Measurements from ENCODE around the gene DENND4C. TPM values are rescaled to one million over a fixed set of nuclear protein-coding genes. Genes with fewer than 3 reads are reported as not detected.

Gene DENND4C
- total and polyA plus RNA-seq, 2 of the 4 experiments (the other 2 are of a cell fraction) = 9.0 to 32.6 TPM

DNA sequence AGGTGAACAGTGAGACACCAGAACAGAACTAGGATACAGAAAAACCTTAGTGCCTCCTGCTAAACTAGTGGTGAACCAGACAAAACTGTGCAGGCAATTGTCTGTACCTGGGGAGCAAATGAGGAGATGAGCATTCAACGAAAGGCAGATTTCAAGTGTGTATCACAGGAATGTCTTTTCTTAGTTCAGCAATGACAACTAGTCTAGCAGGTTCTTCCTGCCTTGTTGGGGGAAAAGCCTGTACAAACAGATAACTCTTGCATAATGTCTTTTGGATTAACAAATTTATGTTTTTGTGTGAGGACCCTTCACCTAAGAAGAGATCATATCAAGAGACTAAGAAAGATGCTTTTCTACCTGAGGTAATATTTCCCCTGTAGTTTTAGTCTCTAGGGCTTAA lies 21.8 kb upstream of the DENND4C start:
- Histone ChIP-seq H2AFZ (replicated peaks; ENCODE audit: low read length, poor library complexity) (no peak overlapping the region), H3K27ac (ENCODE audit: insufficient read depth, low read length) (no peak overlapping the region), H3K4me1 (ENCODE audit: control insufficient read depth, insufficient read depth, low read length) (no peaks in the 10 kb centered on the region), H2BK5ac (ENCODE audit: low read depth, low read length, poor library complexity, severe bottlenecking) (no peak overlapping the region), H3K4ac (ENCODE audit: low read depth, low read length) (no peak overlapping the region), H2BK15ac (ENCODE audit: low read depth, low read length) (no peak overlapping the region), H3K79me1 (ENCODE audit: low read depth in 1 of 2, low read length in 2 of 2) (no peaks in the 10 kb centered on the region), H3K56ac (ENCODE audit: extremely low read depth, insufficient read depth, low read length) (no peak overlapping the region), H2AK5ac (ENCODE audit: low read depth, low read length) (no peak overlapping the region), H2BK120ac (ENCODE audit: low read depth, low read length) (no peak overlapping the region), H4K91ac (ENCODE audit: insufficient read depth, low read depth, low read length) (no peak overlapping the region), H4K20me1 (ENCODE audit: insufficient read depth, low read length) (no peaks in the 10 kb centered on the region), H3K18ac (ENCODE audit: low read depth, low read length) (no peak overlapping the region), H3K27me3 (ENCODE audit: control insufficient read depth, insufficient read depth, low read length) (no peaks in the 10 kb centered on the region), H3K36me3 (ENCODE audit: control insufficient read depth, insufficient read depth, low read length) (no peaks in the 10 kb centered on the region), H4K5ac (ENCODE audit: low read depth, low read length) (no peak overlapping the region), H4K8ac (ENCODE audit: low read depth in 2 of 2, low read length in 2 of 2) (no peak overlapping the region), H3K23ac (ENCODE audit: low read depth, low read length) (no peak overlapping the region), H3K9ac (ENCODE audit: low read depth, low read length) (no peak overlapping the region), H2BK20ac (ENCODE audit: low read depth, low read length) (no peak overlapping the region), H3K14ac (replicated peaks; ENCODE audit: low read depth, low read length) (no peak overlapping the region), H3K9me1 (ENCODE audit: insufficient read depth, low read length) (no peaks in the 10 kb centered on the region), H2AK9ac (replicated peaks; ENCODE audit: low read depth, low read length, poor library complexity) (no peak overlapping the region), H3K4me3 (ENCODE audit: insufficient read depth, low read depth, low read length) (no peak overlapping the region), H3K9me3 (ENCODE audit: control insufficient read depth, insufficient read depth, low read length) (no peaks in the 10 kb centered on the region), H3K4me2 (ENCODE audit: low read depth, low read length) (no peak overlapping the region)
- ChIA-PET CTCF (interaction anchor here (0.7 kb wide), 1 partner anchor 25 kb away, joined by 4 read pairs; no protein-coding TSS in a partner anchor), POLR2A (ENCODE audit: unreplicated experiment) (no interaction called here)
- no TSS peak for BruUV-seq (replicated peaks)
- in situ Hi-C loops (cut with MboI; ENCODE audit: low sequenced_read_pairs) = no loop called here
- TF ChIP-seq MAZ (IDR thresholded peaks at IDR 0.05; ENCODE audit: borderline replicate concordance, low read depth, low read length) (no peak), CHD1 (IDR thresholded peaks at IDR 0.05; ENCODE audit: low read depth, low read length) (no peak), MXI1 (IDR thresholded peaks at IDR 0.05; ENCODE audit: borderline replicate concordance, low read depth, low read length) (no peak), MAFK (IDR thresholded peaks at IDR 0.05; ENCODE audit: low read depth, low read length) (no peak), RCOR1 (IDR thresholded peaks at IDR 0.05; ENCODE audit: insufficient replicate concordance, low read length) (no peak), POLR2A (IDR thresholded peaks at IDR 0.05; ENCODE audit: low read depth, low read length) (no peak), RFX5 (IDR thresholded peaks at IDR 0.05; ENCODE audit: low read depth, low read length) (no peak), NFE2L2 (IDR thresholded peaks at IDR 0.05; ENCODE audit: low read depth, low read length) (no peak), CEBPB (IDR thresholded peaks at IDR 0.05; ENCODE audit: low read depth, low read length) (no peak), SMC3 (IDR thresholded peaks at IDR 0.05; ENCODE audit: low read depth, low read length) (no peak)
- TF ChIP-seq, protein P1, sequence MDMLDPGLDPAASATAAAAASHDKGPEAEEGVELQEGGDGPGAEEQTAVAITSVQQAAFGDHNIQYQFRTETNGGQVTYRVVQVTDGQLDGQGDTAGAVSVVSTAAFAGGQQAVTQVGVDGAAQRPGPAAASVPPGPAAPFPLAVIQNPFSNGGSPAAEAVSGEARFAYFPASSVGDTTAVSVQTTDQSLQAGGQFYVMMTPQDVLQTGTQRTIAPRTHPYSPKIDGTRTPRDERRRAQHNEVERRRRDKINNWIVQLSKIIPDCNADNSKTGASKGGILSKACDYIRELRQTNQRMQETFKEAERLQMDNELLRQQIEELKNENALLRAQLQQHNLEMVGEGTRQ (IDR thresholded peaks at IDR 0.05; ENCODE audit: low read depth, low read length) = no peak
- intact Hi-C loops (cut with micrococcal nuclease) = no loop called here
- no CpG with 5 or more reads among the region's 1 CpG for WGBS, 2 experiments (ENCODE audit: extremely low coverage in 2 of 2, insufficient read length in 1 of 2)
- DNase-seq = no peak
- dilution Hi-C loops (cut with HindIII; ENCODE audit: low sequenced_read_pairs, unreplicated experiment) = no loop called here
- no peak for ATAC-seq (ENCODE audit: low read depth)

All from IMR-90 (cell line).